ENCODE data around the gene NEIL3.
"Not testable (repeated sequence)": the region's sequence is repeated elsewhere in the genome, so short reads cannot be mapped to it uniquely, and the experiment has no call there.

Gene NEIL3

GRCh38 chr4:177302371-177303100 lies 7.1 kb upstream of the NEIL3 start:
- DNase-seq, result no peak

GRCh38 chr4:177304094-177304493 lies 5.6 kb upstream of the NEIL3 start:
- no peak for DNase-seq

- DNase-seq, result not testable (repeated sequence)
Observed at GRCh38 chr4:177304864-177305263, 4.8 kb upstream of the NEIL3 start.

GRCh38 chr4:177308125-177308524 lies 1.5 kb upstream of the NEIL3 start:
- DNase-seq, result no peak

- DNase-seq, result no peak
Observed at GRCh38 chr4:177308847-177309521, 690 bp upstream of the NEIL3 start.

- no peak for DNase-seq
Observed at GRCh38 chr4:177311589-177311988, 1.9 kb downstream of the NEIL3 start.

GRCh38 chr4:177313263-177313662 lies 3.6 kb downstream of the NEIL3 start:
- no peak for DNase-seq

GRCh38 chr4:177315767-177316464 lies 6.2 kb downstream of the NEIL3 start:
- DNase-seq, result no peak

GRCh38 chr4:177320721-177321120 lies 11.0 kb downstream of the NEIL3 start:
- DNase-seq, result no peak

- DNase-seq, result no peak
Observed at GRCh38 chr4:177321647-177322046, 12.0 kb downstream of the NEIL3 start.

- DNase-seq, result no peak
Observed at GRCh38 chr4:177322266-177322665, 12.6 kb downstream of the NEIL3 start.

GRCh38 chr4:177322881-177323280 lies 13.2 kb downstream of the NEIL3 start:
- DNase-seq, result no peak

GRCh38 chr4:177323416-177323815 lies 13.7 kb downstream of the NEIL3 start:
- DNase-seq, result no peak

GRCh38 chr4:177332119-177332518 lies 22.4 kb downstream of the NEIL3 start:
- DNase-seq, result no peak

- DNase-seq, result no peak
Observed at GRCh38 chr4:177339477-177340374, 30.1 kb downstream of the NEIL3 start.

GRCh38 chr4:177348348-177348747 lies 38.7 kb downstream of the NEIL3 start:
- DNase-seq, result no peak

GRCh38 chr4:177349191-177349590 lies 39.5 kb downstream of the NEIL3 start:
- no peak for DNase-seq

- no peak for DNase-seq
Observed at GRCh38 chr4:177351622-177352244, 42.1 kb downstream of the NEIL3 start.

- no peak for DNase-seq
Observed at GRCh38 chr4:177356206-177356605, 46.5 kb downstream of the NEIL3 start.

GRCh38 chr4:177356921-177357320 lies 47.2 kb downstream of the NEIL3 start:
- DNase-seq, result no peak

- no peak for DNase-seq
Observed at GRCh38 chr4:177367336-177367735, 57.7 kb downstream of the NEIL3 start.

- no peak for DNase-seq
Observed at GRCh38 chr4:177369372-177369771, 59.7 kb downstream of the NEIL3 start.
